ENCODE results near the gene LRRC4B. TPM values are rescaled to one million over a fixed set of nuclear protein-coding genes. Genes with fewer than 3 reads are reported as not detected.
"Not testable (repeated sequence)": the region's sequence is repeated elsewhere in the genome, so short reads cannot be mapped to it uniquely, and the experiment has no call there.

Gene LRRC4B
- total RNA-seq, 1 donor from 2014 or later = 9.3 TPM

- H3K4me3 ChIP-seq (ENCODE audit: low read depth, low read length) = no peak overlapping the region
- no peaks in the 10 kb centered on the region for H3K27me3 ChIP-seq (ENCODE audit: control insufficient read depth, insufficient read depth, low read length)
- TF ChIP-seq CTCF (IDR thresholded peaks at IDR 0.05; ENCODE audit: insufficient read depth, low read length, poor library complexity, severe bottlenecking) = no peak
- DNase-seq (ENCODE audit: low read depth) = no peak
- no peaks in the 10 kb centered on the region for H3K36me3 ChIP-seq (ENCODE audit: control insufficient read depth, insufficient read depth, low read length)
These were observed 12.9 kb upstream of the LRRC4B start for GRCh38 chr19:50580970-50581634.

DNA sequence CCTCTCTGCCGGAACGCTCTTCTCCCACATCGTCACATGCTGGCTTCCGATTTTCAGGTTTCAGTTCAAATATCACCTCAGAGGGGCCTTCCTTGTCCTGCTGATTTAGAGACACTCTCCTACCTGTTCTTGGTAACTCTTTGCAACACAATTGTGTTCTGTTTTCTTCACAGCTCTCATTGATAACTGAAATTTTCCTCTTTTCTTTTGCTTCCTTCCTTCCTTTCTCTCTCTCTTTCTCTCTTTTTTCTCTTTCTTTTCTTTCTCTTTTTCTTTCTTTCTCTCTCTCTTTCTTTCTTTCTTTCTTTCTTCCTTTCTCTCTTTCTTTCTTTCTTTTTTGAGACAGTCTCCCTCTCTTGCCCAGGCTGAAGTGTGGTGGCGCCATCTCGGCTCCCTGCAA lies 12.0 kb upstream of the LRRC4B start:
- no peak for DNase-seq (ENCODE audit: low read depth)
- H3K4me3 ChIP-seq (ENCODE audit: low read depth, low read length) = no peak overlapping the region
- no peaks in the 10 kb centered on the region for H3K27me3 ChIP-seq (ENCODE audit: control insufficient read depth, insufficient read depth, low read length)
- no peak for TF ChIP-seq CTCF (IDR thresholded peaks at IDR 0.05; ENCODE audit: insufficient read depth, low read length, poor library complexity, severe bottlenecking)
- no peaks in the 10 kb centered on the region for H3K36me3 ChIP-seq (ENCODE audit: control insufficient read depth, insufficient read depth, low read length)

- not testable (repeated sequence) for H3K4me3 ChIP-seq (ENCODE audit: low read depth, low read length); DNase-seq (ENCODE audit: low read depth); H3K27me3 ChIP-seq (ENCODE audit: control insufficient read depth, insufficient read depth, low read length); H3K36me3 ChIP-seq (ENCODE audit: control insufficient read depth, insufficient read depth, low read length)
These were observed 8.5 kb upstream of the LRRC4B start for GRCh38 chr19:50576769-50577168.

GRCh38 chr19:50573741-50574461 lies 5.7 kb upstream of the LRRC4B start:
- DNase-seq (ENCODE audit: low read depth) = no peak
- Histone ChIP-seq H3K36me3 (ENCODE audit: control insufficient read depth, insufficient read depth, low read length) (no peaks in the 10 kb centered on the region), H3K27me3 (ENCODE audit: control insufficient read depth, insufficient read depth, low read length) (peaks cover 12% of the 10 kb centered on the region), H3K4me3 (ENCODE audit: low read depth, low read length) (no peak overlapping the region)
- TF ChIP-seq CTCF (IDR thresholded peaks at IDR 0.05; ENCODE audit: insufficient read depth, low read length, poor library complexity, severe bottlenecking) = no peak

- DNase-seq (ENCODE audit: low read depth) = no peak
- Histone ChIP-seq H3K27me3 (ENCODE audit: control insufficient read depth, insufficient read depth, low read length) (peaks cover 26% of the 10 kb centered on the region), H3K4me3 (ENCODE audit: low read depth, low read length) (no peak overlapping the region), H3K36me3 (ENCODE audit: control insufficient read depth, insufficient read depth, low read length) (no peaks in the 10 kb centered on the region)
- TF ChIP-seq CTCF (IDR thresholded peaks at IDR 0.05; ENCODE audit: insufficient read depth, low read length, poor library complexity, severe bottlenecking) = no peak
These were observed 2.8 kb upstream of the LRRC4B start for GRCh38 chr19:50570997-50571396.

DNA sequence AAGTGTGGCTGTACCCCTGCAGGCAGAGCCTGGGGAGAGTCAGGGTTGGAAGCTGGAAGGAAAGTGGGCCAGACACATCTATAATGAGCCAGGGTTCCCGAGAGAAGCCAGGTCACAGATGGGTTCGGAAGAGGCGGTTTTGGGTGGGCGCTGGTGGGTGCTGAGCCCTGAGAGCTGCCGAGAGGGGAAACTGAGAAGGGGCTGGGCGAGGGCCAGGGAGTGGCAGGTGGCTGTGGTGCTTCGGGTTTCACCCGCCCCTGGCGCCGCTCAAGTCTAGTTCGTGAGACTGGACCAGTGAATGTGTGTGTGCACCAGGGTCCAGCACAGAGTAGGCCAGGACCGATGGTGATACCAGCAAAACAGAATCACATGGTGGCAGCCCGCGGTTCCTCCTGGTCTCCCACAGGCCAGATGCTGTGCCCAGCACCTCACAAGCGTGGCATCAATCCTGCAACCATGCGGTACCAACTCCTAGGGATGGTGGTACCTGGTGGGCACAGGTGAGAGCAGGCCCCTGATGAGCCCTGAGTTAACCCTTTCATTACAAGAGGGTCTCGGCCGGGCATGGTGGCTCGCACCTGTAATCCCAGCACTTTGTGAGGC lies 1.8 kb upstream of the LRRC4B start:
- H3K4me3 ChIP-seq (ENCODE audit: low read depth, low read length) = no peak overlapping the region
- H3K27me3 ChIP-seq (ENCODE audit: control insufficient read depth, insufficient read depth, low read length) = peaks cover 36% of the 10 kb centered on the region
- no peaks in the 10 kb centered on the region for H3K36me3 ChIP-seq (ENCODE audit: control insufficient read depth, insufficient read depth, low read length)
- no peak for DNase-seq (ENCODE audit: low read depth)
- TF ChIP-seq CTCF (IDR thresholded peaks at IDR 0.05; ENCODE audit: insufficient read depth, low read length, poor library complexity, severe bottlenecking) = no peak
